ENCODE measurements around the gene ZDHHC3. TPM values are rescaled to one million over a fixed set of nuclear protein-coding genes. Genes with fewer than 3 reads are reported as not detected.

The ZDHHC3 gene
- total RNA-seq, 2 donors from 2014 or later: 40.6 to 60.5 TPM

- no peak overlapping the region for H3K4me3 ChIP-seq
- no peak for DNase-seq (ENCODE audit: low spot score)
- no peaks in the 10 kb centered on the region for H3K36me3 ChIP-seq
- no peak for TF ChIP-seq CTCF (IDR thresholded peaks at IDR 0.05)
- H3K27me3 ChIP-seq: no peaks in the 10 kb centered on the region
- no peak overlapping the region for H3K27ac ChIP-seq
- H3K9me3 ChIP-seq: no peaks in the 10 kb centered on the region
- H3K4me1 ChIP-seq: peaks cover 0 to 27% of the 10 kb centered on the region in 2 donors
These were observed 41.8 kb upstream of the ZDHHC3 start for GRCh38 chr3:45017821-45018220.

- no peaks in the 10 kb centered on the region for H3K27me3 ChIP-seq
- no peak for DNase-seq (ENCODE audit: low spot score)
- no peak for TF ChIP-seq CTCF (IDR thresholded peaks at IDR 0.05)
- no peak overlapping the region for H3K4me3 ChIP-seq
- H3K9me3 ChIP-seq: no peaks in the 10 kb centered on the region
- H3K36me3 ChIP-seq: no peaks in the 10 kb centered on the region
- no peak overlapping the region for H3K27ac ChIP-seq
- H3K4me1 ChIP-seq: peaks cover 0 to 31% of the 10 kb centered on the region in 2 donors
These were observed 40.9 kb upstream of the ZDHHC3 start for GRCh38 chr3:45016916-45017315.

GRCh38 chr3:45012577-45012976 is 36.6 kb upstream of the ZDHHC3 start:
- Histone ChIP-seq H3K36me3 (peaks cover 1% of the 10 kb centered on the region), H3K4me3 (no peak overlapping the region), H3K4me1 (peaks cover 0 to 47% of the 10 kb centered on the region in 2 donors), H3K27ac (peak overlapping the region; percentile 70 to 87), H3K9me3 (no peaks in the 10 kb centered on the region), H3K27me3 (no peaks in the 10 kb centered on the region)
- TF ChIP-seq CTCF (IDR thresholded peaks at IDR 0.05): no peak
- no peak for DNase-seq (ENCODE audit: low spot score)

GRCh38 chr3:45011756-45012508 is 36.0 kb upstream of the ZDHHC3 start:
- TF ChIP-seq CTCF (IDR thresholded peaks at IDR 0.05): no peak
- peaks cover 0 to 47% of the 10 kb centered on the region in 2 donors for H3K4me1 ChIP-seq
- H3K4me3 ChIP-seq: no peak overlapping the region
- H3K27ac ChIP-seq: peak overlapping the region; percentile 70 to 87
- H3K36me3 ChIP-seq: peaks cover 7% of the 10 kb centered on the region
- H3K9me3 ChIP-seq: no peaks in the 10 kb centered on the region
- H3K27me3 ChIP-seq: no peaks in the 10 kb centered on the region
- peak; percentile 88 for DNase-seq (ENCODE audit: low spot score)

- Histone ChIP-seq H3K4me3 (no peak overlapping the region), H3K36me3 (peaks cover 10% of the 10 kb centered on the region), H3K9me3 (no peaks in the 10 kb centered on the region), H3K4me1 (peaks cover 0 to 47% of the 10 kb centered on the region in 2 donors), H3K27me3 (no peaks in the 10 kb centered on the region), H3K27ac (peak overlapping the region; percentile 70 to 87)
- no peak for TF ChIP-seq CTCF (IDR thresholded peaks at IDR 0.05)
- no peak for DNase-seq (ENCODE audit: low spot score)
These were observed 34.9 kb upstream of the ZDHHC3 start for GRCh38 chr3:45010811-45011333.

Measured in right atrium auricular region (tissue), 2 donors.